Right atrium auricular region (tissue), 2 donors: Measurements from ENCODE around the gene DNAJA4. TPM values are rescaled to one million over a fixed set of nuclear protein-coding genes. Genes with fewer than 3 reads are reported as not detected.

Source experiments
- DNase-seq: peaks from one replicate; pipeline ENCODE4 v3.0.0-alpha.2; 2019; ENCODE audit warnings: low spot score
- H3K27ac ChIP-seq, 2 donors: fragments of 200-600 bp; sonication (generic); 1 replicate in 1 of 2; 2 replicates in 1 of 2; pipeline ENCODE4 v1.5.1; 2016 to 2019
- H3K27me3 ChIP-seq, 2 donors: fragments of 200-600 bp; sonication (generic); one replicate each; pipeline versions ENCODE4 v1.5.1 to v1.6.0; 2017 to 2019
- H3K36me3 ChIP-seq: fragments of 200-600 bp; sonication (generic); one replicate; pipeline ENCODE4 v1.5.1; 2016
- H3K4me1 ChIP-seq, 2 donors: fragments of 200-600 bp; sonication (generic); one replicate each; pipeline versions ENCODE4 v1.5.1 to v1.6.0; 2017 to 2019
- H3K4me3 ChIP-seq, 2 donors: fragments of 200-600 bp; sonication (generic); 1 replicate in 1 of 2; 2 replicates in 1 of 2; pipeline ENCODE4 v1.5.1; 2017 to 2019; ENCODE audit warnings: mild to moderate bottlenecking in 1 of 2, moderate library complexity in 1 of 2
- H3K9me3 ChIP-seq, 2 donors: fragments of 200-600 bp; sonication (generic); one replicate each; pipeline ENCODE4 v1.5.1; 2019
- total RNA-seq, 2 donors: library from RNA; depleted of rRNA; stranded (reverse); fragments of >200 nt; gene quantifications; one replicate each; pipeline ENCODE4 v1.1.0, GENCODE V29; 2016
- TF ChIP-seq, protein P1 (sequence below), 2 donors: fragments of 200-600 bp; sonication (generic); IDR thresholded peaks; one replicate each; pipeline ENCODE4 v1.5.1; 2019; ENCODE audit warnings: antibody characterized with exemption in 2 of 2

The DNAJA4 gene
- total RNA-seq, 2 donors from 2014 or later = 70.0 to 78.0 TPM

DNA sequence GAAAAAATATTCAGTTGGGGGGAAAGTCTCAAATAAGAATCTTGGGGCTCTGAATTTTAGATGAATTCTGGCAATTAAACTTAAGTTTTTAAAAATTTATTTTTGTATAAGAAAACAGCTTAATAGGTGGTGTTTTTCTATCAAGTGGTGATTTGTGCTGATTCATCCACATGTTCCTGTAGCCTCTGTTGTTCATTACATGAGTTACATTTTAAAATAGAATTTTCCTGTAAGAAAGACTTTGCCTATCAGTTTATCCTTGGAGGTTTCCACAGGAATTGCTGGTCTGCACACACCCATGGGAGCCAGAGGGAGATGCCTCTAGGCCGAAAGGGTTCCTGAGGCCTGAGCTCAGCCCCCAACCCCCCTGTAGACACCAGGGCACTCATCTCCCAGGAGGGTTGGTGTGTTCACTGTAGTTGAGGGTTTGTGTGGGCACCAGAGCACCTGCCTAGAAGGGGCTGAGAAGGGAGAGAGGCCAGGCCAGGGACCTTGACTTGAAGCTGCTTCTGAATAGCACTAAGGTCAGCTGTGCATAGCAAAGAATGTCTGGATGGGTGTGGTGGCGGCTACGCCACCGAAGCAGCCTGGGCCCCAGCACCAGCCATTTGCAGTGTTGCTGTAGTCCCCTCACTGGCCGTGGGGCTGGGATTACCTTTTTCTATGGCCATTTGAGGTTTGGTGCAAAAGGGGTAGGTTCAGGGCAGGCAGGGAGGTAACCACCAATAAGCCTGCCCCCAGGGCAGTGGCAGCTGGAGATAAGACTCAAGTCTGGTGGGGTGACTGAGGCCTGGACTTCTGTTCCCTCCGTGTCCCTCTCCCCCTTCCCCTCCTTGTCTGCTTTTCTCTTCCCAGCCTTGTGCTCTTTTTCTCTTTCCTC is 11.9 kb downstream of the DNAJA4 start:
- H3K36me3 ChIP-seq = peaks cover 68% of the 10 kb centered on the region
- TF ChIP-seq, protein P1, sequence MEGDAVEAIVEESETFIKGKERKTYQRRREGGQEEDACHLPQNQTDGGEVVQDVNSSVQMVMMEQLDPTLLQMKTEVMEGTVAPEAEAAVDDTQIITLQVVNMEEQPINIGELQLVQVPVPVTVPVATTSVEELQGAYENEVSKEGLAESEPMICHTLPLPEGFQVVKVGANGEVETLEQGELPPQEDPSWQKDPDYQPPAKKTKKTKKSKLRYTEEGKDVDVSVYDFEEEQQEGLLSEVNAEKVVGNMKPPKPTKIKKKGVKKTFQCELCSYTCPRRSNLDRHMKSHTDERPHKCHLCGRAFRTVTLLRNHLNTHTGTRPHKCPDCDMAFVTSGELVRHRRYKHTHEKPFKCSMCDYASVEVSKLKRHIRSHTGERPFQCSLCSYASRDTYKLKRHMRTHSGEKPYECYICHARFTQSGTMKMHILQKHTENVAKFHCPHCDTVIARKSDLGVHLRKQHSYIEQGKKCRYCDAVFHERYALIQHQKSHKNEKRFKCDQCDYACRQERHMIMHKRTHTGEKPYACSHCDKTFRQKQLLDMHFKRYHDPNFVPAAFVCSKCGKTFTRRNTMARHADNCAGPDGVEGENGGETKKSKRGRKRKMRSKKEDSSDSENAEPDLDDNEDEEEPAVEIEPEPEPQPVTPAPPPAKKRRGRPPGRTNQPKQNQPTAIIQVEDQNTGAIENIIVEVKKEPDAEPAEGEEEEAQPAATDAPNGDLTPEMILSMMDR (IDR thresholded peaks at IDR 0.05) = no peak
- H3K9me3 ChIP-seq = no peaks in the 10 kb centered on the region
- no peaks in the 10 kb centered on the region for H3K27me3 ChIP-seq
- no peak overlapping the region for H3K27ac ChIP-seq
- no peaks in the 10 kb centered on the region for H3K4me1 ChIP-seq
- H3K4me3 ChIP-seq = no peak overlapping the region
- no peak for DNase-seq

GRCh38 chr15:78280319-78281072 is 16.1 kb downstream of the DNAJA4 start:
- TF ChIP-seq, protein P1 (IDR thresholded peaks at IDR 0.05) = no peak
- Histone ChIP-seq H3K4me3 (no peak overlapping the region), H3K36me3 (peaks cover 71% of the 10 kb centered on the region), H3K27ac (no peak overlapping the region), H3K27me3 (no peaks in the 10 kb centered on the region), H3K9me3 (no peaks in the 10 kb centered on the region), H3K4me1 (no peaks in the 10 kb centered on the region)
- no peak for DNase-seq

GRCh38 chr15:78282324-78282723 is 18.0 kb downstream of the DNAJA4 start:
- no peak for DNase-seq
- no peaks in the 10 kb centered on the region for H3K27me3 ChIP-seq
- H3K4me3 ChIP-seq = no peak overlapping the region
- no peak overlapping the region for H3K27ac ChIP-seq
- H3K4me1 ChIP-seq = no peaks in the 10 kb centered on the region
- peaks cover 63% of the 10 kb centered on the region for H3K36me3 ChIP-seq
- TF ChIP-seq, protein P1 (IDR thresholded peaks at IDR 0.05) = no peak
- no peaks in the 10 kb centered on the region for H3K9me3 ChIP-seq

- H3K9me3 ChIP-seq = no peaks in the 10 kb centered on the region
- peaks cover 58% of the 10 kb centered on the region for H3K36me3 ChIP-seq
- no peak for DNase-seq
- no peak overlapping the region for H3K4me3 ChIP-seq
- H3K27me3 ChIP-seq = no peaks in the 10 kb centered on the region
- TF ChIP-seq, protein P1 (IDR thresholded peaks at IDR 0.05) = no peak
- no peak overlapping the region for H3K27ac ChIP-seq
- no peaks in the 10 kb centered on the region for H3K4me1 ChIP-seq
Observed at GRCh38 chr15:78284758-78285157, 20.4 kb downstream of the DNAJA4 start.

DNA sequence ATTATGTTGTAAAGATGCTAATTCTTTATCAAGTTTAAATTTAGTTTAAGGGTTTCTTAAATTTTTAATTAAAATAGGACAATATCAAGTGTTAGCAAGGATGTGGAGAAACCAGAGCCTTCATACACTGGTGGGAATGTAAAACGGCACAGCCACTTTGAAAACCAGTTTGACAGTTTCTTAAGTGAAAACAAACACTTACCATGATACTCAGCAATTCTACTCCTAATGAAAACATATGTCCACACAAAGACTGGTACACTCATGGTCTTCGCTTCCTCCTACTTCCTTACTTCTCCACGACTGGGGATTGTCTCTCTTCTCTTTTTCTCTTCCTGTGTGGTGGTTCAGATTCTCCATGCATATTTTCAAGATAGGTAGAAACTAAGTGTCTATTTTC is 25.9 kb downstream of the DNAJA4 start:
- DNase-seq = no peak
- no peaks in the 10 kb centered on the region for H3K9me3 ChIP-seq
- H3K4me3 ChIP-seq = no peak overlapping the region
- H3K27me3 ChIP-seq = no peaks in the 10 kb centered on the region
- TF ChIP-seq, protein P1 (IDR thresholded peaks at IDR 0.05) = no peak
- H3K4me1 ChIP-seq = no peaks in the 10 kb centered on the region
- H3K27ac ChIP-seq = no peak overlapping the region
- H3K36me3 ChIP-seq = peaks cover 40% of the 10 kb centered on the region
